ENCODE data around the gene PSD4. TPM values are rescaled to one million over a fixed set of nuclear protein-coding genes. Genes with fewer than 3 reads are reported as not detected.

The PSD4 gene
- total RNA-seq, 4 donors from 2014 or later: 25.1 to 62.5 (median 50.2) TPM

GRCh38 chr2:113228991-113229716 lies 55.4 kb downstream of the PSD4 start:
- H3K36me3 ChIP-seq: no peaks in the 10 kb centered on the region
- no peak overlapping the region for H3K4me3 ChIP-seq
- intact Hi-C loops (cut with DNase I): no loop called here
- no peaks in the 10 kb centered on the region for H3K9me3 ChIP-seq
- no peak overlapping the region for H3K27ac ChIP-seq
- H3K4me1 ChIP-seq: peaks cover 0 to 2% (median 2%) of the 10 kb centered on the region in 3 donors
- TF ChIP-seq POLR2A (IDR thresholded peaks at IDR 0.05): no peak
- no peak for TF ChIP-seq CTCF (IDR thresholded peaks at IDR 0.05)
- no peak for DNase-seq
- 60 to 61% methylated on average over 3 of the region's 3 CpGs for WGBS, 2 donors
- H3K27me3 ChIP-seq: no peaks in the 10 kb centered on the region

- Histone ChIP-seq H3K4me1 (peaks cover 0 to 9% (median 3%) of the 10 kb centered on the region in 3 donors), H3K27me3 (no peaks in the 10 kb centered on the region), H3K4me3 (no peak overlapping the region), H3K36me3 (no peaks in the 10 kb centered on the region), H3K9me3 (no peaks in the 10 kb centered on the region), H3K27ac (no peak overlapping the region)
- intact Hi-C loops (cut with DNase I): no loop called here
- 66 to 100% methylated on average over 3 of the region's 3 CpGs for WGBS, 2 donors
- TF ChIP-seq POLR2A (IDR thresholded peaks at IDR 0.05) (no peak), CTCF (IDR thresholded peaks at IDR 0.05) (no peak)
- no peak for DNase-seq
Observed at GRCh38 chr2:113229795-113230194, 56.0 kb downstream of the PSD4 start.

- intact Hi-C loops (cut with DNase I): no loop called here
- Histone ChIP-seq H3K9me3 (no peaks in the 10 kb centered on the region), H3K4me1 (peaks cover 0 to 11% (median 3%) of the 10 kb centered on the region in 3 donors), H3K27ac (no peak overlapping the region), H3K36me3 (no peaks in the 10 kb centered on the region), H3K4me3 (no peak overlapping the region), H3K27me3 (no peaks in the 10 kb centered on the region)
- no peak for DNase-seq
- TF ChIP-seq CTCF (IDR thresholded peaks at IDR 0.05) (no peak), POLR2A (IDR thresholded peaks at IDR 0.05) (no peak)
- WGBS, 2 donors: 68 to 76% methylated on average over 6 of the region's 6 CpGs
Observed at GRCh38 chr2:113230531-113230930, 56.8 kb downstream of the PSD4 start.

- no peaks in the 10 kb centered on the region for H3K36me3 ChIP-seq
- intact Hi-C loops (cut with DNase I): no loop called here
- no peaks in the 10 kb centered on the region for H3K9me3 ChIP-seq
- peaks cover 0 to 11% (median 3%) of the 10 kb centered on the region in 3 donors for H3K4me1 ChIP-seq
- no peak overlapping the region for H3K27ac ChIP-seq
- H3K27me3 ChIP-seq: no peaks in the 10 kb centered on the region
- TF ChIP-seq CTCF (IDR thresholded peaks at IDR 0.05): no peak
- TF ChIP-seq POLR2A (IDR thresholded peaks at IDR 0.05): no peak
- no peak overlapping the region for H3K4me3 ChIP-seq
- 75 to 83% methylated on average over 3 of the region's 3 CpGs for WGBS, 2 donors
- no peak for DNase-seq
Observed at GRCh38 chr2:113231064-113231463, 57.3 kb downstream of the PSD4 start.

GRCh38 chr2:113232123-113232522 lies 58.4 kb downstream of the PSD4 start:
- DNase-seq: no peak
- H3K4me3 ChIP-seq: no peak overlapping the region
- H3K4me1 ChIP-seq: peaks cover 0 to 18% (median 3%) of the 10 kb centered on the region in 3 donors
- H3K36me3 ChIP-seq: no peaks in the 10 kb centered on the region
- intact Hi-C loops (cut with DNase I): no loop called here
- 87 to 89% methylated on average over 2 to 3 of the region's 3 CpGs for WGBS, 2 donors
- H3K9me3 ChIP-seq: no peaks in the 10 kb centered on the region
- no peak for TF ChIP-seq CTCF (IDR thresholded peaks at IDR 0.05)
- H3K27me3 ChIP-seq: no peaks in the 10 kb centered on the region
- no peak overlapping the region for H3K27ac ChIP-seq

Data from esophagus squamous epithelium (tissue), 5 donors.